Left cardiac atrium (tissue), 4 donors: ENCODE data around the gene BRCA1. TPM values are rescaled to one million over a fixed set of nuclear protein-coding genes. Genes with fewer than 3 reads are reported as not detected.

Source experiments
- ATAC-seq, 2 donors: fragments of 200-7000 bp; cut with Tn5 transposase; one replicate each; pipeline ENCODE4 v1.9.1; 2020; ENCODE audit warnings: mild to moderate bottlenecking in 2 of 2, moderate library complexity in 2 of 2
- DNase-seq: peaks from one replicate; pipeline ENCODE4 v3.0.0-alpha.2; 2020
- intact Hi-C, 2 donors: fragments of 100-400 bp; cut with DNase I; formaldehyde crosslinking; loops; one replicate each; pipeline versions ENCODE4 v1.14.1 to v1.15.1; 2022 to 2023
- total RNA-seq, 2 donors: library from RNA; stranded (reverse); fragmentation: NEBNext Ultra II Directional; extraction: Animal tissue kit (Norgen Biotek cat#: 25700); gene quantifications; one replicate each; pipeline ENCODE4 v1.2.1, GENCODE V29; 2021
- donor health status: DM: no; HTN: yes; CAD: no.
- donor health status: DM: no; HTN: yes; CAD: no; lungs with severe emphysema.
- donor health status: DM: yes; HTN: yes; CAD: no.
- donor health status: Dilated cardiomyopathy.

The BRCA1 gene
- total RNA-seq, 2 donors from 2014 or later: 2.9 to 7.9 TPM

DNA sequence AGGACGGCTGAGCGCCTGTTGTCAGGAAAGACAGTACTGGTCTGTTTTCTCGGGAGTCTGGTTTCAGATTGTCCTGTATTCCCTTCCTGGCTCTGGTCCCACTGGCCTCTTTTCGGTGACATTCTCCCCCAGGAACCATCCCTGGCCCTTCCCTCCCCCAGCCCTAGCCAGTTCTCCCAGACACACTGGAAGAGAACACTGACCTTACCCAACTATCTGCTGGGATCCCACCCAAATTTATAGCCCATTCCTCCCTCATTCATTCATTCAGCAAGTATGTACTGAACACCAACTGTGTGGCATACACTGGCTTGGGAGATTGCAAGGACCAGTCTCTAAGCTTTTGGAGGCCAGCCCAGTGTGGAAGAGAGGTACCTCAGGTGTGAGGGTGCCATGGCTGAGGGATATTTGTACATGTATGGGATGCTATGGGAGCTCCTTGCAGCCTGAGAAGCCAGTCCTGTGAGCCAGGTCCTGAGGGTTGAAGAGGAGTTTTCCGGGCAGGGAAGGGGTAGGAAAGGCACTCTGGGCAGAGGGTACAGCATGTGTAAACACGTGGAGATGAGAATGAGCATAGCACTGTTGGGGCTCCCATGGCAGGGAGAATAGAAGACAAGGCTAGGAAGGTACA is 94.9 kb downstream of the BRCA1 start:
- no peak for ATAC-seq
- intact Hi-C loops: no loop called here
- no peak for DNase-seq

DNA sequence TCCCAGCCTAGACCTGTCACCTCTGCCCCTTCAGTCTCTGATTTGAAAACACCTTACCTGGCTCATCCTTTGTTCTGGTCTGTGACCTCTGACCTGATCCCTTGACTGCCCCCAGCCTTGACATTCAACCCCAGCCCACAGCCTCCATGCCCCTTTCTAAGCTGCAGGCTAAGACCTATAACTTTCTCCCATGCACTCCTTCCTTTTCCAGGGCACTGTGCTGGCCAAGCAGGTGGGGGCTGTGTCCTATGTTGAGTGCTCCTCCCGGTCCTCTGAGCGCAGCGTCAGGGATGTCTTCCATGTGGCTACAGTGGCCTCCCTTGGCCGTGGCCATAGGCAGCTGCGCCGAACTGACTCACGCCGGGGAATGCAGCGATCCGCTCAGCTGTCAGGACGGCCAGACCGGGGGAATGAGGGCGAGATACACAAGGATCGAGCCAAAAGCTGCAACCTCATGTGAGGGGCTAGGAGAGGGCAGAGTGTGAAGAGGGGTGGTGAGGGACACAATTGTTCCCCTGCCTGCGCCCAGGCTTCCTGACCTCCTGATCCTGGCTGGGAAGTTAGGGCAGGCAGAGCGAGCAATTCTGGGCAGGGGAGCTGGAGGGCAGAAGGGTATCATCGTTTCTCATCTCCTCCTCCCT is 96.8 kb downstream of the BRCA1 start:
- intact Hi-C loops: no loop called here
- no peak for ATAC-seq
- DNase-seq: no peak

DNA sequence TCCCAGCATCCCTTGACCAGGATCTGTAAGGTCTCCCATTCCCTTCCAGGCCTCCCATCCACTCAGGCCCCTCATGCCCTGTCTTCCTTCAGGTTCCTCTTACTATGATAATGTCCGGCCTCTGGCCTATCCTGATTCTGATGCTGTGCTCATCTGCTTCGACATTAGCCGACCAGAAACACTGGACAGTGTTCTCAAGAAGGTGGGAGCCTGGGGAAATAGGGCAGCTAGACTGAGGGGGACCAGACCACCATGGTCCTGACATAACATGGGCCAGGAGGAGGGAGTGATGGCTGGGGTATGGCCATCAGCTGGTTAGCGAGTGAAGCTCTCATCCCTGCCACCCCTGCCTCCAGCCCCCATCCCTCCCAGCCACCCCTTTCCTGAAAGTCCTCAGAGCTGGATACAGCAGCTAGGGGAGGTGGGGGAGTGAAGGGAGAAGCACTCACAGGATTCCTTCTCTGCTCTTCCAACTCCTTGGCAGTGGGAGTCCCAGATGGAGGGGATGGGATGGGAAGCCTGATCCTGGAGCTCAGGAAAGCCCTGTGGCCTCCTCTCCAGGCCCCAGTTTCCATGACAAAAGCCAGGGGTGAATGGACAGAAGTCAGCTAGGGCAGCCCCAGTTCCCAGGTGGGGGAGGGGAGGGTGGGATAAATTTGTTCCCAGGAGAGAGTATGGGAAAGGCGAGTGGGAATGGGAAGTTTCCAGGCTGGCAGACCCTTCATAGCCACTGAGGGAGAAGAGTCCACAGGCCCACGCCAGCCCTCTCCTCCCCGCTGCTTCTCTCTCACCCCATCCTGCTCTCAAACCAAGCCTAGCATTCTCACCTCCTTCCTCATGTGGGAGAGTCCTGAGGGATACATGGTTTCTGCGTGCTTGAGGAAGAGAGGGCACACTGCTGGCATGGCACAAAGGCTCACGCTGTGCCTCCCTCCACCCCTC is 97.8 kb downstream of the BRCA1 start:
- intact Hi-C loops: no loop called here
- ATAC-seq: no peak
- DNase-seq: no peak

DNA sequence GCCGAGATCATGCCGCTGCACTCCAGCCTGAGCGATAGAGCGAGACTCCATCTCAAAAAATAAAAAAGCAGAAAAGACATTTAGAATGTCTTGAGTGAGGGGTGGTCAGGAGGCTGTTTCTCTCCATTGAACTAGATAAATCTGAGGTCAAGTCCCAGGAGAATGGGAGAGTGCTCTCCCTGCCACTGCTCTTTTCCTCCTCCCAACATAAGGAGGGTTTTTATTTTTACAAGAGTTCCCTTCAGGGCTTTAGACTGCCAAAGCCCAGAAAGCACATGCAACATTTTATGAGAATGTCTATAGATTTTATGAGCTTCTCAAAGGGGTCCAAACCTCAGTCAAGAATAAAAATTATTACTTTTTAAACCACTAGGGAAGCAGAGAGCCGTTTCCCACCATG is 98.6 kb downstream of the BRCA1 start:
- intact Hi-C loops: no loop called here
- ATAC-seq (no peak), DNase-seq (no peak)

DNA sequence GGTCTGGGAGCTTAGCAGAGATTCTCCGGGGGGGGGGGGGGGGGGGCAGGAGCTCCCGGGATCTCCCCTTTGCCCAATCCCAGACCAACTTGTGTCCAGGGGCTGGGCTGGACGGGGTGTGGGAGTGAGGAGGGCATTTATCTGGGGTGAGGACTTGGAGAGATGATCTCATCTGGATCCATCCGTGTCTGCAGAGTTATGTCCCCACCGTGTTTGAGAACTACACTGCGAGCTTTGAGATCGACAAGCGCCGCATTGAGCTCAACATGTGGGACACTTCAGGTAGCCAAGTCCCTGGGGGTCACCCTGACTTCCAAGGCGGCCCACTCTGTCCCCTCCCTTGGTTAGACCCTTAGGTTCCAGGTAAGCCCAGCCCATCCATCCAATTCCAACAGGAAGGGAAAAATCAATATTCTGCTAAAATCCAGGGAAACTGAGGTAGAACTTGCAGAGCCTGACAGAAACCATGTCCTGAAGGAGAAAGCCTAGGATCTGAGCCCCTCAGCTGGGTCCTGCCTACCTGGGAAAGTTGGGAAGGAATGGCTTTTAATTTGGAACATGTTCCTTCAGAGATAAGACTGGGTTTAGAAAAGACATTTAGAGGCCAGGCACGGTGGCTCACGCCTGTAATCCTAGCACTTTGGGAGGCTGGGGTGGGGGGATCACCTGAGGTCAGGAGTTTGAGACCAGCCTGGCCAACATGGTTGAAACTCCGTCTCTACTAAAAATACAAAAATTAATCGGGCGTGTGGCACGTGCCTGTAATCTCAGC is 99.2 kb downstream of the BRCA1 start:
- intact Hi-C loops: no loop called here
- no peak for ATAC-seq
- DNase-seq: no peak

DNA sequence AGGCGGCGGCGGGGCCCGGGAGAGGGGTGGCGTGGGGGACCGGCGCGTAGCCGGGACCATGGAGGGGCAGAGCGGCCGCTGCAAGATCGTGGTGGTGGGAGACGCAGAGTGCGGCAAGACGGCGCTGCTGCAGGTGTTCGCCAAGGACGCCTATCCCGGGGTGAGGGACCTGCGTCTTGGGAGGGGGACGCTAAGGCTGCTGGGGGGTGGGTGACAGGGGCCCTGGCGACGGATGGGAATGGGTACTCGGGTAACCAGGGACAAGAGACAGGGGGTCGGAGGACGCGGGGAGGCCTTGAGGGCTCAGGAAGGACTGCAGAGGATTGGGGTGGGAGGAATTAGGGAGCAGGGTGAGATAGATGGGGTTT is 99.9 kb downstream of the BRCA1 start:
- intact Hi-C loops: no loop called here
- ATAC-seq: no peak
- DNase-seq: peak; percentile 40

DNA sequence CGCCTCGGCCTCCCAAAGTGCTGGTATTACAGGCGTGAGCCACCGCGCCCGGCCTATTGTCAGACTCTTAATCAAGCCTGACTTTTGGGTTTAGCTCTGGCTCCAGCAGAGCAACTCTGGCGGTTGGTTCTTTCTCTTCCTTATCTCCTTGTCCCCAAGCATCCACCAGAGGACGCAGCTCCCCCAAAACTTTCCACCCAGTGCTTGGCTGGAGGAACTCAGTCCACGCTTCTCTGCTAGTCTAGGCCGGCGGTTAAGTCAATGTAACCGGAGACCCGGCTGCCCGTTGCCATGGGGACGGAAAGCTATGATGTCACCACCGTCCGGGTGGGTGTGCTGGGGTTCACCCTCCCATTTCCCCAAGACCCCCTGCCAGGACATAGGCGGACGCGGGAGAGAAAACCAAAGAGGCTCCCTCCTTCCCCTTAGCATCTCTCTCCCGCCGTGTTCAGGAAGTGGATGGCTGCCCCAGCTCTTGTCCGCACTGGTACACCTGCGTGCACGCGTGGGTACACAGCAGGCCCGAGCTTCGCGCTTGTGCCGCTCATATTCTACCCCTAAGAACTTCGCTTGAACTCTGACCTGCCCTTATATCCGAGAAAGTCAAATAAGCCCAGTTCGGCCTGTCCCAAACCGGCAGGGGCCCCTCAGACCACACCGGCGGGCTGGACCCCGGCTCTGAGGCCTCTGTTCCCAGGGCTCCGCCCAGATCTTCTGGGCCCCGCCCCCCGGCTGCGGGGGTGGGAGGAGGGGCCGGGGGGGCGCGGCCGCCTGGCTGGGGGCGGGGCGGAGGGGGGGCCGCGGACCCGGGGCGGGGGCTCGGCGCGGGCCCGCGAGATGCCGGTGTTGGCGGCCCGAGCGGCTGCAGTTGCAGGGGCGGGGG is 100.5 kb downstream of the BRCA1 start, which contains the start of gene RND2:
Gene RND2 (plus strand): TSS at position 825 of the 883 bp plus-strand sequence. CDS start 117 bp downstream, outside the sequence.
- DNase-seq: peak; percentile 92
- ATAC-seq: peak; percentile 71 to 73
- intact Hi-C loops: loop anchor here in 1 of 2 donors (5.0 kb wide), 1 partner anchor 148 kb away; the partner anchor contains the start of gene NBR1

DNA sequence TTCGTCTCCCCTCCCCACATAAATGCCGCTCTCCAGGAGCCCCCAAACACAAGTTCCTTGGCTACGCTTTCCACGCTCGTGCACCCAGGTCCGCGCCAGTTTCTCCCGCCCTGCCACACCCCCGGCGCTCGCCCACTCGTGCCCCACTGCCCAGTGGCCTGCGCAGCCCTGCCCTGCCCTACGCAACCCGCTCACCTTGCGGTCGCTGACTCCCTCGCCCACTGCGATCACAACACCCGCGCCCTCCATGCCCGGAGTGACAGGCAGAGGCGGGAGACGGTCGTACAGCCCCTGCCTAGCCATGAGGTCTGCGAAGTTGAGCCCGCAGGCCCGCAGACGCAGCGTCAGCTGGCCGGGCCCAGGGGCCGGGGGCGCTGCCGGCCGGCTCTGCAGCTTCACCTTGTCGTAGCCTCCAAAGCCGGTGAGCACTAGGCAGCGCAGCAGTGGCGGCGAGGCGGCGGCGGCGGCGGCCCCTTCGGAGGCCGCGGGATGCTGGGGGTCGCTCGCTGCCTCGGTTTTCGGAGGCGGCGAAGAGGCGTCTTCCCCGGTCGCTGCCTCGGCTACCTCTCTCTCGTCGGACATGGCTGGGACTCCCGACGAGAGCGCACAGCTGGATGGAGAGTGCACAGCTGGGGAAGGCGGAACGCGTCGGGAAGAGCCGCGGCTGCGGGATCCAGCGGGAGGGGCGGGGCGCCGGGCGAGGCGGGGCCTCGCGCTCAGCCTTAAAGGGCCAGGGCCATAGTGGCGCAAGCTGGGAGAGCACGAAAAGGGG is 103.2 kb downstream of the BRCA1 start, which contains the start of gene VAT1:
Gene VAT1 (minus strand): TSS at position 645 of the 772 bp plus-strand sequence. CDS start 63 bp downstream, at position 582.
- DNase-seq: peak; percentile 87
- peak; percentile 81 to 82 for ATAC-seq
- intact Hi-C loops: loop anchor here in 1 of 2 donors (5.0 kb wide), 1 partner anchor 150 kb away; the partner anchor contains the start of gene NBR1

DNA sequence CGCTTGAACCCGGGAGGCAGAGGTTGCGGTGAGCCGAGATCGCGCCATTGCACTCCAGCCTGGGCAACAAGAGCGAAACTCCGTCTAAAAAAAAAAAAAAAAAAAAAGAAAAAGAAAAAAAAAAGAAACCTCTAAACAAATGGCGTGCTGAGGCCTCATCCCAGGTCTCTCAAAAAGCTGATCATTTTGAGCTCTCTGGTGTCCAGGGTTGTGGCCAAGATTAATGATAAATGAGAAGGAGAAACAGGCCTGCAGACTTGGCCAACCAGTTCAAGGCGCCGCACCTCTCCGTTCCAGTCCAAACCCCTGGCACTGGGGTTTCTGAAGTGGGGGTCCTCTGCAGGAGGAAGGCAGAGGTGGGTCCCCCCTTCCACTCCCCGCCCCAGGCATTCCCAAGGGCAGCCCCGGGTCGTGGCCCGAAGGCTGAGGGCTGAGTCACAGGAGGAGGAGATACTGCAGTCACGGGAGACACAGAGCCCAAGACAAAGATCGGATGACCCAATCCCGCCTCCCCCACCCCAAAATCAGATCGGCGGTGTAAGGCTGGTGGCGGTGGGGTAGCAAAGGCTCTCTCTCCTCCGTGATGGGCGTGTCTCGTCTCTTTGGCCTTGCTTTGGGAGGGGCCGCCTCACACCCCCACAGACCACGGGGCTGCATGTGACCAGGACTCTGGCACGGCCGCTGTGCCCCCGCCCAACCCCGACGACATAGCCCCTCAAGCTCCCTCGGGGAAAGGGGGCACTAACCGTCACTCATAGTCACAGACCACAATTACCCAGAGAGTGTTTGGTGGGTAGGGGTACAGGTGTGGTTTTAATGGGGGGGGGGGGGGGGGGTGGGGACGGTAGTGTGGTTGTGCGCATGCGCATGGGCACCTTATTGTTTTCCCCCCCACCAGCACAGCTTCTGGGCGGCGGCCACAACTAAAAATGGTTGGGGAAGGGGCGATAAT is 104.1 kb downstream of the BRCA1 start:
- peak; percentile 81 for DNase-seq
- peak; percentile 35 to 40 for ATAC-seq
- intact Hi-C loops: loop anchor here in 1 of 2 donors (5.0 kb wide), 1 partner anchor 151 kb away; the partner anchor contains the start of gene NBR1

DNA sequence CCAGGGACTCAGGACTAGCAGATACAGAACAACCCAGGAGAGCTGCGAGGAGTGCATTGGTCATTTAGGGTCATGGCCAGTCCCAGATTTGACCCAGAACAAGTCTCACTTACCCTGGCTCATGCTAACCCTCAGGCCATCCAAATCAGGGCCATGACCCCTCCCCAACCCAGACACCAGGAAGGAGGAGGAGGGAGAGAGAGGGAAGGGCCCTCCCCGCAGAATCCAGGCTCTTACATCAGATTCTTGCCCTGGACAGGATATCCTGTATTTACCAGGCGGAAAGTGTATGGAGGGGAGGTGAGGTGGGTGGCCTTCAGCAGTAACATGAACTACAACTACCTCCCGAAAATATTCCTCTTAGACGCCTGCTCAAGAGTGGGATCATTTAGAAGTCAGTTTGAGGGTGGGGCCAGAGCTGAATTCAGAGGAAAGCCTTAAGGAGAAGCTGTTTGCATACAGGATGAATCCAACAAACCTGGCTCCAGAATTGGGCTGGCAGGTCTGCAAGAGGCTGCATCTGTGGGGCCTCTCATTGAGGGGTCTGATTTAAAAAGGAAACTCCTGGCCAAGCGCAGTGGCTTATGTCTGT is 105.0 kb downstream of the BRCA1 start:
- intact Hi-C loops: loop anchor here in 1 of 2 donors (5.0 kb wide), 1 partner anchor 152 kb away; the partner anchor contains the start of gene NBR1
- ATAC-seq (no peak), DNase-seq (no peak)

DNA sequence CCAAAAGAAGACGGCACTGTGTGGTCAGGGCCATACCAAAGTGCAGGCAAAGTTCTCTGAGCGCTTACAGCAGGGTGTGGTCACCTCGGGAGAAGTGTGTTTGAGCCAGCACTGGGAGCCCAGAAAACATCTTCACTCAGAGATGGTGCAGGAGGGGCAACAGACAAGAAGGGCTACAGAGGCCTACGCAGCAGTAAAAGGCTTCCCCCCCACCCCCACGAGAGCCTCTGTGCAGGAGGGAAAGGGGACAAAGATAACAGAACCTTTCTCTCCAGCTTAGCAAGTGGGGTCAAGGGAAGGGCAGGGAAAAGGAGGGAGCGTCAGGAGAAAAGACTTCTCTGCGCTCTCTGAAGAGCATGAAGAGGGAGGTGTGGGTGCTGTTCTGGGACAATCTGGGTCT is 105.7 kb downstream of the BRCA1 start:
- ATAC-seq (no peak), DNase-seq (no peak)
- intact Hi-C loops: no loop called here

DNA sequence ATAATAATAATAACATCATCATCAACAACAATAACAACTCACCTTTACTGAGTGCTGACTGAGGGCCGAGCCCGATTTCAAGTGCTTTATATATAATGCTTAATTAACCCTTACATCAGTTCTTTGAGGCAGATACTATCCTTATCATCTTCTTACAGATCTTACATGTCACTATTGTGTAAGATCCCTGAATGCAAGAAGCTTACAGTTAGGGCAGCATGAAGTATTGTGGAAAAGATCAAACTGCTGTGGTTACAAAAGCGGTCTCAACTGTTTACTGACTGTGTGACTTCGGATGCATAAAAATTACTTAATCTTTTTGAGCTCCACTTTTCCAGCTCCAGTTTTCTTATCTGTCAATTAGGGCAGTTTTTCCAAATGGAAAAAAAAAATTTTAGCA is 106.2 kb downstream of the BRCA1 start:
- ATAC-seq (no peak), DNase-seq (no peak)
- intact Hi-C loops: no loop called here

DNA sequence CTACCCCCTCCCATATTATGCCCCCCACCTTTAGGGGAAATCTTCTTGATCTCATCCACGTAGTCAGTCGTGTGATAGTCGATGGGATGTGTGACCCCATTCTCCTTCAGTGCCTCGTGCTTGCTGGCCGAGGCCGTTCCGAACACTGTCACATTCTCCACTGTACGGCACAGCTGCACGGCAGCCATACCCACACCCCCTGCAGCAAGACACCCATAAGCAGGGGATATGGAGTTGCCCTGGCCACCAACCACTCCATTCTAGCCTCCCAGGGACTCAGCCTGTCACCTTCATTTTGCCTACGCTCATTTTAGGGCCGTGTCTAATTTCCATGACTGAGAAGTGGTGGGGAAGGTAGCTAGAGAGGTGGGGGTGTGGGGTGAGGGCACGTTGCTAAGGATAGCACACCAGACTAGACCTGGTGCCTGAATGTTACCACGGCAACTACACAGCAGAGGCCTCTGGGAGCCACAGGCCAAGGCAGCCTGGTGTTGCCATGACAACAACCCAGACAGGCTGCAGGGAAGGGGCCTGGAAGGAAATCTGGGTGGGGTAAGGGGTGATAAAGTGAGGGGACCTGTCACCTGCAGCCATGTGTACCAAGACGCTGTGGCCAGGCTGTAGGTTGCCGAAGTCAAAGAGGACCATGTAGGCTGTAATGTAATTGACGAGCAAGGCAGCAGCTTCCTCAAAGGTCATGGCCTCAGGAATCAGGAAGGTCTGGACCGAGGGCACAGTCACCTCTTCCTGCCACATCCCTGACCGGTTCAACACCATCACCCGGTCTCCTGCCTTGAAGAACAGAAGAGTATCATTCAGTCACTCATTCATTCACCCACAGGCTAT is 106.9 kb downstream of the BRCA1 start:
- intact Hi-C loops: no loop called here
- no peak for ATAC-seq
- DNase-seq: no peak

DNA sequence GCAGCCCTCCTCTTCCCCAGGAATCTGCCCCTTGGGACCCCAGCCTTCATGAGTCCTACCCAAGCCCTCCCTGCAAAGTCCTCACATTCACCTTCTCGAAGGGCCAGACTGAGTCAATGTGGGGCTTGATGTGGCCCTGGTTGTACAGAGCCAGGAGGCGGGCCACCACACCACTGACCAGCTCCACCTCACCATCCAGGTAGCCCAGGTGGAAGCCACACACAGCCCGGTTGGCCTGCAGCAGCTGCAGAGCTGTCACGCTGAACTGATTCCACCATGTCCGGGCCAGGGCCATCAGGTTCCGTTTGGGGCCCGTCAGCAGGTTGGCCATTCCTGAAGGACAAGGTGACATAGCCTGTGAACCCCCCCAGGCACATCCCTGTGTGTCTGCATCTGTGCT is 108.9 kb downstream of the BRCA1 start:
- DNase-seq: no peak
- no peak for ATAC-seq
- intact Hi-C loops: no loop called here

DNA sequence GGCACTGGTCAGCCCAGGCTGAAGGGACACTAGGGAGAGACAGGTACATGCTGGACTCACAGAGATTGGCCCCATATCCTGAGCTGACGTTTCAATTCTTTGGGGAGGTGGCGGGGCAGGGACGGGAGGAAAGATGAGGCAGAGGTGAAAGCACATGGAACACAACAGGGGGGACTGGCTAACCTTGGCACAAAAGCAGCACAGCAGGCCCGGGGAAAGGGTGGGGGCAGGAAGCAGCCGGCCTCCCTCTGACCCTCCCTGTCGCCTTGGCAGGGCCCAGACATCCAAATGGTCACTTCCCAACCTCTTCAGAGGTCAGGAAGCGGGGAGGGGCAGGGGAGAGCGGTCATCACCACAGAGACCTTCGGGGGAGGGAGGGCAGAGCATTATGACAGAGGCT is 109.6 kb downstream of the BRCA1 start:
- intact Hi-C loops: no loop called here
- DNase-seq (peak; percentile 87), ATAC-seq (peak; percentile 59 to 60)
